GM18517 (cell line): ENCODE results near the gene STOX2.

Experiments
- ATAC-seq: cut with Tn5 transposase; IDR thresholded peaks from one replicate; pipeline ENCODE4 v1.9.1; 2021; ENCODE audit warnings: mild to moderate bottlenecking, moderate library complexity; ENCODE audit not compliant: unreplicated experiment

STOX2 gene

GRCh38 chr4:183888564-183888963 is 16.5 kb upstream of the STOX2 start:
- no peak for ATAC-seq

- ATAC-seq: no peak
These were observed 15.9 kb upstream of the STOX2 start for GRCh38 chr4:183889190-183889589.

DNA sequence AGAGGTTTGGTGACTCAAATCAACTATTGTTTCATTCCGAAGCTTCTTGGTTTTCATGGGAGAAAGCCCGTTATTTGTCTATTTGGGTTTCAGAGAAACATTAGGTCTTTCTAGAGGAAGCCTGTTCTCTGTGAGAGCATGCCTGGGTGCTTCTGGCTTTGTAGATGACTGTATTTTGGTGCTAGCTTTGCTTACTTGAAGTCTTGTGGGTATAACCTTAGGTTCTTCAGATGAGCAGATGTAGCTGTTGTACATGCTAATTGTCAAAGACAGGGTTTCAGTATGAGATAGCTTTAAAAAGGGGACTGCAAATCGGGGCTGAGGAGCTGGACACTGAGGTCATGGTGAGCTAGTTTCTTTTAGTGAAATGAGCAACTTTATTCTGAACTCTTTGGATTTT is 7.9 kb upstream of the STOX2 start:
- ATAC-seq: no peak

DNA sequence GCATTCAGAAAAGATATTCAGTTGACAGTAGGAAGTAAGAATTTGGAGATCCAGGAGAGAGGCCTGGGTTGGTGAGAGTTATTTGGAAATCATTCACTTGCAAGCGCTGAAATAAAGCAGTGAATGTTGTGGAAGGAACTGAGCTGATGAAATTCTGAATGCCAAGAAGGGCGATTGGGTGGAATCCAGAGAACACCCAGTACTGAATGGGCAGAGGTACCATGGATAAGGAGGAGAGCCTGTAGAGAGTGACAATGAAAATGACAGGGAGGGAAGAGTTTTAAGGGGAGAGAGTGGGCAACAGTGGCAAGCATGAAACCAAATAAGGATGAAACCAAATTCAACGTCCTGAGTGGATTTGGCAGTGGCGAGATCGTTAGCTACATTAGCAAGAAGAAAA is 6.7 kb upstream of the STOX2 start:
- no peak for ATAC-seq

- no peak for ATAC-seq
These were observed 1.9 kb upstream of the STOX2 start for GRCh38 chr4:183903021-183903760.

DNA sequence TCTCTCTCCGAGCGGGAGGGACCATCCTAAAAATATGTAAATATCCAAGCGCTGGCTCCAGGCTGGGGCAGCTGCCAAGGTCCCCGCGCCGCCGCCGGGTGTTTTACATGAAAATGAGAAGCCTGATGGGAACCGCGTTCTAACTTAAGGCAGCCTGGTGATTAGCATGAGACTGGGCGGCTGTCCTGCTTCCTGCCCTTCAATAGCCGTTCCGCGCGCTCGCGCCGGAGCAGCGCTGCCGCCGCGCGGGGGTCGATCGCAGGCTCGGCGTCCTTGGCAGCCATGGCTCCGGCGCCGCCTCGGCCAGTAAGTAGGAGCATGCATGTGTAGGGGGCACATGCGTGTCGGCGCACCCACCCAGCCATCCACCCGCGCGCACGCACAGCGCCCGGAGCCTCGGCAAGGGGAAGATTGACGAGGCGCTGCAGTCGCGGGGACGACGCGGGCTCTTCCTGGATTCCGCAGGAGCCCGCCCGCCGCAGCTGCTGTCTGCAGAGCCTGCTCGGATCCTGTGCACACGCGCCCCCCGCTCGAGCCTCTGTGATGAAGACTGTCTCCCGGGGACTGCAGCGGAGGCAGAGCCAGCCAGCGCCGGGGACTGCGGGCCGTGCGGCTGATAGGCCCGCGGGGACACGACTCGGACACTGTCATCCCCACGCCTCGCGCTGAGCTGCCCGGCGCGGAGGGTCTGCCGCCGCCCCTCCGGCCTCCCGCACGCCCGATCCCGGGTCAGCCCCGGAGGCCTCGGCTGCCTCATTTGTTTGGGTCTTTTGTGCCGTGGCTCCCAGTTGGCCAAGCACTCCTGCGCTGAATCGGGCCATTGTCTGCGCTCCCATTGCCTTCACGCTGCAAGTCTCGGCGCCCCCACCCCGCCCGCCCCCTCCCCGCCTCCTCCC is 734 bp downstream of the STOX2 start:
- no peak for ATAC-seq

DNA sequence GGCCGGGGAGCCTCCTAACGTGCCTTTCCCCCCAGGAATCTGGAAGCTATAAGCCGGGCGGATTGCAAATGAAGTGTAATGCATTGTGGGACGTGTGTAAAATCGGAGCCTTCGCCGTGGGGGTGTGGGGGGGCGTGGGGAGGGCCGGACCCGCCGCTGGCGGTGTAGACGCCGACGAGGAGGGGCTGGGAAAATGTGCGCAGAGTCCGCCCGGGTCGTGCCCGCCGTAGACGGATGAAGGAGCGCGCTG is 1.3 kb downstream of the STOX2 start:
- ATAC-seq: no peak

- no peak for ATAC-seq
These were observed 1.9 kb downstream of the STOX2 start for GRCh38 chr4:183906739-183907651.

DNA sequence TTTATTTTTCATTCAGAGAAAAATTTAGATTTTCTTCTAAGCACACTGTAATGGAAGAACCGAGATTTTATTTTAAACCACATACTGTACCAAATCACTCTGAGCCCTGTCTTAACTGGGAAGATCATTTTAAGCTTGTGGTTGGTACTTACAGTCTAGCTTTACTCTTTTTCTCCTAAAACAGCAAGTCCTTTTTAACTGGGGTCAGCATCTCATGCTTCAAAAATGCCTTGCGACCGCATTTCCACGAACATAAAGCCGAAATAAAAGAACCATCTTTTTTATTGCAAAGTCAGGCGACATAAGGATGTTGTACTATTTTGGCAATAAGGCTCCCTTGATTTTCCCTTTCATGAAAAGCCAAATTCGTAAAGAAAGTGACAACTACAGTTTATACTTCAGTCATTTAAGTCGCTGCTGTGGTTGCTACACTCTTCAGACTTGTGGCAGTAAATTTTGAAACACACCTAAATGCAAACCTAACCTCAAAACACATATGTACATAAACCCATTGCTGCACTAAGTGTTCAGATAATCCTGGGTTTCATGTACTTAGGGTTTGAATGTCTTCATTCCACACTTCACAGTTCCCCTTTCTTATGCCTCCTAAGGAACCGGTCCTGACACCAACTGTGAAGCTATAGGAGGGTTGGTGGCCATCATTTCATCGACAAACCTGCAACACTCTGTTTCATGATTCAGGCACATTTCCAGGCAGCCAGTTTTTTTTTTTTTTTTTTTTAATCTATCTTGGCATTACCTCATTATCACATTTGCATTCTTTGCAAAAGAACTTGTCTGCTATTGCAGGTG is 3.0 kb downstream of the STOX2 start:
- no peak for ATAC-seq

DNA sequence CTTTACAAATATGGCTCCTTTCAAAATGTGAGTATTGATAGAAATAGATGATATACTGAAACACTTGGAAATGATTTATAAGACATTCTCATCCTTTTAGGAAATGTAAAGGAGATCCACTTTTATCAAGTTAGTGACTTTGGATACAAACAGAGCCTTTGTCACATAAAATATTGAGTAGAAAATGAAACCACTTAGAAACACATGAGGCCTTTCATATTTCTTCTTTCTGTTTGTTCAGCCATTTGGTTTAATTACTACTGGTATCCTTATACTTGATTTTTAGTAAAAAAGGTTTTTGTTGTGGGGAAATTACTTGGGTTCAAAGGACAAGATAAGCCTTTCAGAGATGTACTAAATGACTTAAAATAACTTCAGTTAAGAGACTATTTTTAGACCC is 4.1 kb downstream of the STOX2 start:
- no peak for ATAC-seq

GRCh38 chr4:183909801-183910200 is 4.7 kb downstream of the STOX2 start:
- no peak for ATAC-seq

GRCh38 chr4:183912585-183912984 is 7.5 kb downstream of the STOX2 start:
- ATAC-seq: no peak

GRCh38 chr4:183915976-183916375 is 10.9 kb downstream of the STOX2 start:
- no peak for ATAC-seq

- ATAC-seq: no peak
These were observed 13.6 kb downstream of the STOX2 start for GRCh38 chr4:183918696-183919095.

DNA sequence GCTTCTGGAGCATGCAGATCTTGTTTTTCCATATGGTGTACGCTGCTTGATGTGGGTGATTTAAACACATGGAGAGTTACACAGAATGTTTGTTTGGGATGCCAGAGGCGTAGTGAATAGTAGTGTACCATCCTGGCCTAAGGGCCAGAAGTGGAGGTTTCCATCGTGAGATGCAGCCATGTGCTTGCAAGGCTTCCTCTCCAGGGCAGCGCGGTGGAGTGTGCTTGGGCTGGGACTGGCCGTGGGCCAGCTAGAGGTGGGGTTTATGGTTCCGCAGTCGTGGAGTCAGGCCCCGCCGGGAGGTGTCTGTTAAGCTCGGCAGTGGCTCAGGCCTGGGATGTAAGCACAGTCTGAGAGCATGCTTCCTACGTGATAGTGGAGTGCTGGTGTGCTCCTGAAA is 14.0 kb downstream of the STOX2 start:
- no peak for ATAC-seq

GRCh38 chr4:183920512-183920911 is 15.4 kb downstream of the STOX2 start:
- ATAC-seq: no peak

GRCh38 chr4:183921335-183921734 is 16.2 kb downstream of the STOX2 start:
- ATAC-seq: no peak

GRCh38 chr4:183924362-183925044 is 19.4 kb downstream of the STOX2 start:
- no peak for ATAC-seq

DNA sequence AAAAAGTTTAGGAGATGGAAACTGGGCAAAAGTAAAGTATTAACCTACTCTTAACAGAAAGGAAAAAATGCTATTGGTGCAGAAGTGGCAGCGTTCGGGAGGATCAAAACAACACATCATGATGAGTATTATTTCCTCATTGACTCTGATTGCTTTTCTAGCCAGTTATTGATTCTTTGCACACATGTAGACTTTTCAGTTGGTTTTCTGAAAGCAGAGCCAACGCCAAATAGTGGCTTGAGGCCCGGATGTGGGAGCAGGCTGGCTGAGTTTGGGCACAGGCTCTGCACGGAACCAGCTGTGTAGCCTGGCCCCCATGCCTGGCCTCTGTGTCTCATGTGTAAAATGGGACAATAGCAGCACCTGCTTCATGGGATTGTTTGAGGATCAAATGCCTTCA is 21.8 kb downstream of the STOX2 start:
- no peak for ATAC-seq

DNA sequence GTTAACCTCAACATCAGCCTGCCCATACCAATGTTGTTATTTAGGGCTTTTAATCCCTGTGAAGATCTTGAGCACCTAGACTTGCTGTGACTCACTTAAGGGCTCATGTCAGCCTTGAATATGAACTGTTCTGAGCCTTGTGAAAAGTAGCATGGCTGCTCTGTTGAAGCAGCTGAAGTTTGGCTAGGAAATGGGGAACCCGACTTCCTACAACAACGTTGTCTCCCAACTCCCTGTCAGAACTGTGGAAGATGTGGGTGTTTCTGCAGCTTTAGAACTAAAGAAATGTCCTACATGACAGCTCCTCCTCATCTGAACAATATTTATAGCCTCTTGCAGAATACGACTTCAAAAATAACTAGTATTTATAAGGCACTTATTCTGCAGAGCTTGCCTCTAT is 27.5 kb downstream of the STOX2 start:
- no peak for ATAC-seq
